Kasumi-1 (cell line): Measurements from ENCODE around the gene SLC34A3.
A peak's percentile ranks its signal among the peaks of the same experiment; 100 is the strongest.

Experiments used
- DNase-seq, 2 experiments: peaks; one replicate each; lab custom pipeline; 2025; lab: John Stamatoyannopoulos, UW

Gene SLC34A3

DNA sequence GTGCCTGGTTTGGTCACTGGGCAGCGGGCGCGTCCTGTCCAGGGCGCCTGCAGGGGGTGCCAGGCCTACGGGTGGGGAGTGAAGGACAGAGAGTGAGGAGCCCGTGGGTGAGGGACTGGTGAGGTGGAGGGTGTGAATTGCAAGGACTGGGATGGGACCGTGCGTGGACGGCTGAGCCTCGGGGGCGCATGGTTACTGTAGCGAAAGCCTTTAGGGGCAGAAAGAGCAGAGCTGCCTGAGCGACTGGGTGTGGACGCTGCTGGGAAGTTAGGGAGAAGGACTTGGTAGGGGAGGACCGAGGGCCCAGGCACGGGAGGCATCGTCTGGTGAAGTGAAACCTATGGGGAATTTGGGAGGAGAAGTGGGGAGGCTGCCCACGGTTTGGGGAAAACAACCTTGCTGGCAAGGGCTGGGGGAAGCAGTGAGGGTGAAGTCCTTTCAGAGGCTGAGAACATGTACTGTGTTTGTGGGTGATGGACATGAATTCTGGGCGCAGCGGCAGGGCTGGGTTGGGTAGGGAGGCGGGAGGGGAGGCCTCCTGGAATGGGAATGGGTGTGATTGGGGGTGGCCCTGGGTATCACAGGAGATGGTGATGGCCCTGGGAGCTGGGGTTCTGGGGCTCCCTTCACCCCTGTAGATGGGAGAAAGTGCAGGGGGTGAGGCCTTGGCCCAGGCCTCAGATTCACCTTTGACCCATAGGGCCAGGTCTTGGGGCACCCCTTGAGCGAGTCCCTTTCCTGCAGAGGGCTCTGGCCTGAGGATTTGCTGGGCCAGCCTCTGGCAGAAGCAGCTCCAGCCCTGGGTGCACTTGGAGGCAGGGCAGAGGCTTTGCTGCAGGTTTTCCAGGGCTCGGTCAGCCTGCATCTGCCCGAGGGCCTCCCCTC lies 45.1 kb downstream of the SLC34A3 start:
- no peak for DNase-seq

DNA sequence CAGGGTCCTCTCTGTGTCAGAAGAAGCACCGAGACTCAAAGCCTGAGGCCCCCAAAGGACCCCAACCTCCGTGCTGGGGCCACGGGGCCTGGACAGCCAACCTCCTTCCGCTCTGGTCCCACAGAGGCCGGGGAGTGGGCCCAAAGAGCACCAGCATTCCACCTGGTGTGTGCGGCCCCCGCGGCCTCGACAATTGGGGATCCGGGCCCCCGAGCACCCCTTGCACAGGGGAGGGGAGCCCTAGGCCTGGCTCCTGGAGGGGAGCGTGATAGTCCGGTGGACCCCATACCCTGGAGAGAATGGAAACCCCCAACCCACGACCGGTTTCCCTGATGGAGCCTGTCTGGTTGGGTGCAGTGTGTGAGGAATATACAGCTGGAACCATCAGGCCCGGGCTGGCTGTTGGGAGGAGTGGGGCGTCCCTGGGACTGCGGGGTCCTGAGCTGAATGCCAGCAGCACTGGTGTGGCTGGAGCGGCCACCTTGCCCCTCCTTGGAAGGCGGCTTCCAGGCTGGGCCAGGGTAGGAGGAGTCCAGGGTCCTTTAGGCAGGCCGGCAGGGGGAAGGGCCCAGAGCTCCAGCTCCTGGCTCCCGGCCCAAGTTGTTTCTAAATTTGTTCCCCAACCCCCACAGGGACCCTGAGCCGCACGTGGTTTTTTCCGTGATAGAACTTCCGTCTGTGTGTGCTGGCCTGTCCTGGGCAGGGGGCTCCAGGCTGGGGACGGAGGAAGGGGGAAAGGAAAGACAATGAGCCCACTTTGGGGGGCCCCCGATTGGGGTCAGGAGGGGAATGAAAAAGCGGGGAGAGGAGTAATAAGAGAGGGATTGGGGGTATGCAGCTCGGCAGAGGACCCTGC lies 46.0 kb downstream of the SLC34A3 start:
- DNase-seq = peak; percentile 83 to 88

DNA sequence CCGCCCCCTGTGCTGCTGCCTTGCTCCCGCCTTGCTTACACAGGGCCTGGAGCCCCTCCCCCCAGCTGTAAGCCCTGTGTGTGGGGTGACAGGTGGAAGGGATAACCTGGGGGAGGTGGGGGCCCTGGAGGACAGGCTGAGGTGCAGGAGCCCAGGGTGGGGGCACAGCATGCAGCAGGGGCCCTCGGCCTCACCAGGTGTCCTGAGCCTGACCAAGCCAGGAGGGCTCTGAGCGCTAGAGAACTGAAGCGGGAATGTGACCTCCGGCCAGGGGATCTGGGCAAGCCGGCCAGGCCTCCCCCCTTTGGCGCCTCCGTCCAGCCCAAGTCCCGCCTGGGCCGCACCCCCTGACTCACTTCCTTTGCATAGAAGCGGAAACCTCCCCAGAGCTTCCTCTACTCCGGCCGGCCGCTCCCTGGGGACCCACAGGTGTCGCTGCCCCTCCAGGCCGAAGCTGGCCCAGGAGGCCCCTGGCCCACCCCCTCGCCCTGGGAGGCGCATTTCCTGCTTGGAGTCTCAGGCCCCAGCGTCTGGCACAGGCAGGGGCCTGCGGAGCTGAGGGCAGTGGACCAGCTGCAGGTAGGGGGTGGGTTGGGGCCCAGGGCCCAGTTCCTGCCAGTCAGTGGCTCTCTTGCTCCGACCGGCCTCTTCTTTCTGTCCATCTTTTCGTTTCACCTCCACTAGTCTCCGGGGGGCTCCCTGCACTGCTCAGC lies 46.8 kb downstream of the SLC34A3 start, which contains the start of gene TOR4A:
TSS of gene TOR4A (plus strand) at position 398 of the 713 bp plus-strand sequence. CDS start 964 bp downstream, outside the sequence.
- peak; percentile 76 to 85 for DNase-seq

DNA sequence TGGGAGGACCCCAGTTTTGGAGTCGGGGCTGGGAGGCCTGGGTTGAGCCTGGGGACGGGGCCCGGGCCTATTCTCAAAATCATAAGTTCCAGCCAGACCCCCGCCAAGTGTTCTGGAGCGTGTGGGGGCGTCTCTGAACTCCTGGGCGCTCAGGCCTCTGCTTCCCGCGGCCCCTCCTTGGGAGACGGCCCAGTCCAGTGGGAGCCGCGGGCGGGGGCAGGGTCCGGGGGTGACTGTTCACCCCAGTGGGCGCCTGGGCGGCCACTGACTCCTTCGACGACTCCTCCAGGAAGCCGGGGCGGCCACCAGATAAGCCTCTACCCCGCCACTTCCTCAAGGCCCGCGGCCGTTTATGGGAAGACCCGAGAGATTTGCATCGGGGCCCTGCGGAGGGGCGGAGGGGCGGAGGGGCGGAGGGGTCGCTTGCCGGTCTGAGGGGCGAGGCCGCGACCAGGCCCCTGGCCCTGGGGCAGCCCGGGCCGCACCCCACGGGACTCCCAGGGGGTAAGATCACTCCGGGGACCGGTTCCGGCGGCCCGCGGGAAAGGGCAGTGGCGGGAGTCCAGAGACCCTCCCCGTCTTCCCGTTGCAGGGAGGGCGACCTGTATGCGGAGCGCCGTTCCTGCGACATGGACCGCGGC lies 47.5 kb downstream of the SLC34A3 start:
- peak; percentile 20 to 34 for DNase-seq

DNA sequence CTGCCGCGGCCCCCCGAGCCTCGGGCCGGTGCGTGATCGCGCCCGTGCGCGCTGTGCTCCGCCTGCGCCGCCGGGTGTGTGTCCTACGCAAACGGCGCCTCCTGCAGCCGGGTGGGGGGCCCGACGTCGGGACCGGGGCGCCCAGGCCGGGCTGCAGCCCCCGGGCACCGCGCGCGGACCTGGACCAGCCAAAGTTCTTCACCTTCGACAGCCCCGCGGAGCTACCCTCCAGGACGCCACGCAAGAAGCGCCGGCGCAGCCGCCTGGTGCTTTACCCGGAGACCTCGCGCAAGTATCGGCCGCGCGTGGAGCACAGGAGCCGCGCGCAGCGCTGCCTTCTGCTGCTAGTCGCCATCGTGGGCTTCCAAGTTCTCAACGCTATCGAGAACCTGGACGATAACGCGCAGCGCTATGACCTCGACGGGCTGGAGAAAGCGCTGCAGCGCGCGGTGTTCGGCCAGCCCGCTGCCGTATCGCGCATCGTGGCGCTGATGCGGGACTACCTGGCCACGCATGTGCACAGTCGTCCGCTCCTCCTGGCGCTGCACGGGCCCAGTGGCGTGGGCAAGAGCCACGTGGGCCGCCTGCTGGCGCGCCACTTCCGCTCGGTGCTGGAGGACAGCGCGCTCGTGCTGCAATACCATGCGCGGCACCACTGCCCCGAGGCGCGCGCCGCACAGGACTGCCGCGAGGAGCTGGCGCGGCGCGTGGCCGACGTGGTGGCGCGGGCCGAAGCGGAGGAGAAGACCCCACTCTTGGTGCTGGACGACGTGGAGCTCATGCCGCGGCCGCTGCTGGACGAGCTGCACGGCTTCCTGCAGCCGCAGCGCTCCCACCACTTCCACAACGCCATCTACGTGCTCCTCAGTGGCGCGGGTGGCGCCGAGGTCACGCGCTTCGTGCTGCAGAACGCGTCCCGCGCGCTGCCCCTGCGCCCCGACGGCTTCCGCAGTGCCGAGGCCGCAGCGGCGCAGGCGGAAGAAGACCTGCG lies 48.3 kb downstream of the SLC34A3 start:
- no peak for DNase-seq

DNA sequence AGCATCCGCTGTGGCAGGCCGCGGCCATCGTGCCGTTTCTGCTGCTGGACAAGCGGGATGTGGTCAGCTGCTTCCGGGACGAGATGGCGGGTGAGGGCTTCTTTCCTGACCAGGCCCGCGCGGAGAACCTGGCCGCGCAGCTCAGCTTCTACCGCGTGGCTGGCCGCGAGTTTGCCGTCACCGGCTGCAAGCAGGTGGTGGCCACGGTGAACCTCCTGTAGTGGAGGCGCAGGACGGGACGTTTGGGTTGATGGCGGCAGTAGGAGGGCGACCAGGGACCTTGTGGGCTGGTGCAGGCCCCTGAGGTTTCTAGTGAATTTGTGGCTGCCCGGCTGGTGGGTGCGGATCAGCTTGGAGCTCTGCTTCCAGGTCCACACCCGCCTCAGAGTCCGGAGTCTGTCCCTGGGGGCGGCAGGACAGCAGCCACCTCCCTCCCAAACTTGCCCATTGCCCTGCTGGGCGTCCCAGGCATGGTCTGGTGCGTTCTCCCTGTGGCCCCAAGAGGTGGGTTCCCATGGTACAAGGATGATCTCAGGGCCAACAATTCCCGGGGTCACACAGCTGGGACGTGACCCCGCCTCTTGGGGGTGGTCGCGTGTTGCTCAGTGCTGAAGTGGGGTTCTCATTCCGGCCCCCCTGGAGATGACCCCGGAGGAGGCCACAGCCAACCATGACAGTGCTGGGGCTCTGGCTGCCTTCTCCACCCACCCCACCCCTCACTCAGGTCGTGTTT lies 49.2 kb downstream of the SLC34A3 start:
- DNase-seq = no peak

DNA sequence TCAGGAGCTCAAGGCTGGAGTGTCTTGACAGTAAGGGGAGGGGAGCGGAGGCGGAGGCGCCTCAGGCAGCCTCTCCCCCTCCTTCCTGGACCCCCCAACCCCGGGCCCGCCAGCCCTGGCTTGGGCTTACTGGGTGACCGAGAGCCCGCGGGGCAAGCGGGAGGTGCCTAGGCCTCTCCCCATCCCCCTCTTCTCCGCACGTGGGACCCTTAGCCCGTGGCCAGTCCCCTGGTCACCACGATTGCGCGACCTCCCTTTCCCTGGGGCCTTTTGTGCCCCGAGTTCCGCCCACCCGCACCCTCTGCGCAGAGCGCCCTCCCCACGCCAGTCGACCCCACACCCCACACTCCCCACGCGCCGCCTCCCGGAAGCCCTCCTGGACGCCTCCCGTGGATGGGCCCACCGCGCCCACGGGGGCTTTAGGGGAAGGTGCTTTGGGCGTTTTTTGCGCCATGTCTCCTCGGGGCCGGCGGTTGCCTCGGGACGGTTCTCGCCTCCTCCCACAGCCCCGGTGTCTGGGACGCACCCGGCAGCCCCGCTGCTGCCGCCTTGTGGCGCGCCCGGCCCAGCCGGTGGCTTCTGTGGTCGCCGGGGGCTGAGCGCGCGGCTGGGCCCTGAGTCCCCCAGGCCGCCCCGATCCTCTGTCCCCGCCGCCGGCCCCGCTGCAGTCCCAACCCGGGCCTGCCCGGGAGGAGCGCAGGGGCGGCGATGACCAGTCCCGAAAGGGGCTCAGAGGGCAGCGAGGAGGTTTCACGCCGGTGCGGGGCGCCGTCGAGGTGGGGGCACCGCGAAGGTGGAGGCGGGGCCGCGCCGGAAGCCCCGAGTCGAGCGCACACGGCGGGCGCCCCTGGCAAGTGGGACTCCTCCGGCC lies 50.0 kb downstream of the SLC34A3 start:
- no peak for DNase-seq

- no peak for DNase-seq
Measured at GRCh38 chr9:137281345-137282116, 50.8 kb downstream of the SLC34A3 start.
